ENCODE data around the gene SFSWAP.
"Not testable (repeated sequence)": the region's sequence is repeated elsewhere in the genome, so short reads cannot be mapped to it uniquely, and the experiment has no call there.

The SFSWAP gene

GRCh38 chr12:131789638-131790037, 78.7 kb downstream of the SFSWAP start:
- no peak for DNase-seq (ENCODE audit: low read depth)

GRCh38 chr12:131793243-131794022, 82.5 kb downstream of the SFSWAP start:
- no peak for DNase-seq (ENCODE audit: low read depth)

- no peak for DNase-seq (ENCODE audit: low read depth)
These were observed 83.2 kb downstream of the SFSWAP start for GRCh38 chr12:131794061-131794460.

GRCh38 chr12:131794573-131794972, 83.7 kb downstream of the SFSWAP start:
- DNase-seq (ENCODE audit: low read depth) = no peak

- DNase-seq (ENCODE audit: low read depth) = no peak
These were observed 84.2 kb downstream of the SFSWAP start for GRCh38 chr12:131795064-131795463.

- DNase-seq (ENCODE audit: low read depth) = no peak
These were observed 85.0 kb downstream of the SFSWAP start for GRCh38 chr12:131795690-131796410.

- no peak for DNase-seq (ENCODE audit: low read depth)
These were observed 85.5 kb downstream of the SFSWAP start for GRCh38 chr12:131796411-131796736.

GRCh38 chr12:131796754-131797587, 86.1 kb downstream of the SFSWAP start:
- DNase-seq (ENCODE audit: low read depth) = no peak

GRCh38 chr12:131797588-131797934, 86.7 kb downstream of the SFSWAP start:
- no peak for DNase-seq (ENCODE audit: low read depth)

- DNase-seq (ENCODE audit: low read depth) = no peak
These were observed 88.3 kb downstream of the SFSWAP start for GRCh38 chr12:131799195-131799594.

- DNase-seq (ENCODE audit: low read depth) = no peak
These were observed 89.1 kb downstream of the SFSWAP start for GRCh38 chr12:131799828-131800593.

GRCh38 chr12:131800594-131801135, 89.8 kb downstream of the SFSWAP start:
- no peak for DNase-seq (ENCODE audit: low read depth)

- no peak for DNase-seq (ENCODE audit: low read depth)
These were observed 90.5 kb downstream of the SFSWAP start for GRCh38 chr12:131801254-131801866.

- DNase-seq (ENCODE audit: low read depth) = no peak
These were observed 93.2 kb downstream of the SFSWAP start for GRCh38 chr12:131803961-131804521.

- DNase-seq (ENCODE audit: low read depth) = no peak
These were observed 94.5 kb downstream of the SFSWAP start for GRCh38 chr12:131805421-131805820.

GRCh38 chr12:131806674-131807073, 95.8 kb downstream of the SFSWAP start:
- DNase-seq (ENCODE audit: low read depth) = no peak

GRCh38 chr12:131808744-131809371, 98.0 kb downstream of the SFSWAP start:
- no peak for DNase-seq (ENCODE audit: low read depth)

- not testable (repeated sequence) for DNase-seq (ENCODE audit: low read depth)
These were observed 98.8 kb downstream of the SFSWAP start for GRCh38 chr12:131809476-131810254.

- no peak for DNase-seq (ENCODE audit: low read depth)
These were observed 99.8 kb downstream of the SFSWAP start for GRCh38 chr12:131810726-131811125.

GRCh38 chr12:131815131-131815530, 104.2 kb downstream of the SFSWAP start:
- DNase-seq (ENCODE audit: low read depth) = no peak
